A549 (cell line): Measurements from ENCODE around the gene NUP58. TPM values are rescaled to one million over a fixed set of nuclear protein-coding genes. Genes with fewer than 3 reads are reported as not detected.

ENCODE experiments used
- ATAC-seq, 2 experiments: fragments of 200-7000 bp in 1 of 2; fragments of >200 bp in 1 of 2; cut with Nextera tagmentation in 1 of 2; cut with Tn5 transposase in 1 of 2; 3 replicates each; pipeline versions ENCODE4 v1.8.0 to v1.9.1; 2018 to 2020; ENCODE audit warnings: mild to moderate bottlenecking in 1 of 2, moderate library complexity in 1 of 2
- CTCF ChIA-PET: fragments of 300-600 bp; sonication (Branson Sonifier 250); formaldehyde crosslinking; extraction: SDS; loops from one replicate; lab custom pipeline; 2021; ENCODE audit warnings: antibody characterized with exemption, inconsistent platforms; lab: Yijun Ruan, JAX
- POLR2A ChIA-PET: fragments of 350-600 bp; formaldehyde crosslinking; extraction: SDS; loops from one replicate; lab custom pipeline; 2021; ENCODE audit warnings: antibody characterized with exemption, inconsistent platforms; lab: Yijun Ruan, JAX
- DNase-seq, 2 experiments: peaks; one replicate each; pipeline versions ENCODE4 v3.0.0 to v3.0.0-alpha.2; 2011 to 2016; ENCODE audit warnings: low read depth in 1 of 2, low spot score in 1 of 2
- FAIRE-seq: peaks from 2 replicates; lab custom pipeline; 2011; peaks lifted over from hg19 to GRCh38; lab: Jason Lieb, UNC
- H3K27ac ChIP-seq, 2 experiments: fragments of >200 bp; sonication (Bioruptor Twin); formaldehyde crosslinking; 3 replicates each; pipeline ENCODE4 v1.5.1; 2016 to 2017
- H3K4me1 ChIP-seq: fragments of >200 bp; sonication (Bioruptor Twin); formaldehyde crosslinking; 3 replicates; pipeline ENCODE4 v1.6.1; 2016
- H3K4me2 ChIP-seq: fragments of >200 bp; sonication (Bioruptor Twin); formaldehyde crosslinking; 3 replicates; pipeline ENCODE4 v1.6.1; 2016
- H3K4me3 ChIP-seq: fragments of >200 bp; sonication (Bioruptor Twin); formaldehyde crosslinking; 3 replicates; pipeline ENCODE4 v1.5.1; 2016
- H3K9me3 ChIP-seq: fragments of >200 bp; sonication (Bioruptor Twin); formaldehyde crosslinking; 3 replicates; pipeline ENCODE4 v1.6.1; 2016
- BCL3 ChIP-seq: fragments of >200 bp; sonication (Bioruptor Twin); formaldehyde crosslinking; IDR thresholded peaks from 3 replicates; pipeline ENCODE4 v1.6.1; 2016
- CHD4 ChIP-seq: fragments of 200-600 bp; sonication (generic); IDR thresholded peaks from 2 replicates; pipeline ENCODE4 v1.6.1; 2016; ENCODE audit warnings: antibody characterized with exemption, mild to moderate bottlenecking, borderline replicate concordance
- EHF ChIP-seq: fragments of 250-450 bp; sonication (Bioruptor Pico); IDR thresholded peaks from 2 replicates; pipeline ENCODE4 v1.5.0; 2020; ENCODE audit warnings: mild to moderate bottlenecking
- HMGXB4 ChIP-seq: fragments of 250-450 bp; sonication (Bioruptor Pico); IDR thresholded peaks from 2 replicates; pipeline ENCODE4 v1.5.0; 2021; ENCODE audit warnings: mild to moderate bottlenecking, moderate library complexity, borderline replicate concordance
- JUN ChIP-seq, 2 experiments: fragments of >200 bp; sonication (Bioruptor Twin); formaldehyde crosslinking; IDR thresholded peaks; 2 replicates in 1 of 2; 3 replicates in 1 of 2; pipeline ENCODE4 v1.6.1; 2016 to 2017
- PHF8 ChIP-seq: fragments of 200-600 bp; sonication (generic); IDR thresholded peaks from 2 replicates; pipeline ENCODE4 v1.6.1; 2016; ENCODE audit warnings: low read depth, mild to moderate bottlenecking, antibody characterized with exemption, moderate library complexity, borderline replicate concordance
- POLR2A ChIP-seq: IDR thresholded peaks from 2 replicates; pipeline ENCODE4 v1.6.1; 2012; ENCODE audit warnings: mild to moderate bottlenecking, low read length
- RAD21 ChIP-seq, 2 experiments: fragments of >200 bp in 1 of 2; sonication (Bioruptor Twin) in 1 of 2; formaldehyde crosslinking in 1 of 2; IDR thresholded peaks in 1 of 2; conservative IDR thresholded peaks in 1 of 2; 2 replicates in 1 of 2; 3 replicates in 1 of 2; pipeline ENCODE4 v1.6.1; 2012 to 2018; ENCODE audit warnings: inconsistent platforms in 1 of 2
- RNF2 ChIP-seq: fragments of 200-600 bp; sonication (generic); IDR thresholded peaks from 2 replicates; pipeline ENCODE4 v1.6.1; 2016; ENCODE audit warnings: low read depth, mild to moderate bottlenecking, antibody characterized with exemption, moderate library complexity, borderline replicate concordance
- SMC3 ChIP-seq: fragments of >200 bp; sonication (Bioruptor Twin); formaldehyde crosslinking; IDR thresholded peaks from 3 replicates; pipeline ENCODE4 v1.6.1; 2018; ENCODE audit warnings: inconsistent platforms
- WGBS: methylation state at CpG from one replicate; pipeline ENCODE4 v1.1.6; 2017; ENCODE audit errors: missing lambda C conversion rate; 5-methylcytosine and 5-hydroxymethylcytosine counted together
- polyA plus RNA-seq, 4 experiments: library from polyadenylated mRNA; depleted of rRNA in 3 of 4; stranded (reverse); fragments of >200 nt; fragmentation: RNase III in 1 of 4; extraction: RNeasy Plus Mini Kit Qiagen cat#74134 plus additional on column Dnase treatment in 1 of 4; gene quantifications; 2 replicates in 3 of 4; 3 replicates in 1 of 4; pipeline ENCODE4 v1.2.3, GENCODE V29; 2011 to 2017
- TF ChIP-seq, protein P1 (sequence below): IDR thresholded peaks from 2 replicates; pipeline ENCODE4 v1.6.1; 2012
- TF ChIP-seq, protein P2 (sequence below): fragments of >200 bp; sonication (Bioruptor Twin); formaldehyde crosslinking; IDR thresholded peaks from 3 replicates; pipeline ENCODE4 v1.5.1; 2016
- TF ChIP-seq, protein P3 (sequence below): IDR thresholded peaks from 2 replicates; pipeline ENCODE4 v1.6.1; 2012

Gene NUP58
- polyA plus RNA-seq, 2 of the 4 experiments (the other 2 are of a cell fraction): 19.6 to 55.6 TPM

- no peak for TF ChIP-seq HMGXB4 (CRISPR knock-in tag)
- TF ChIP-seq, all 56 proteins: peak for 0
Measured at GRCh38 chr13:25286308-25286968, 15.0 kb upstream of the NUP58 start (continued).

DNA sequence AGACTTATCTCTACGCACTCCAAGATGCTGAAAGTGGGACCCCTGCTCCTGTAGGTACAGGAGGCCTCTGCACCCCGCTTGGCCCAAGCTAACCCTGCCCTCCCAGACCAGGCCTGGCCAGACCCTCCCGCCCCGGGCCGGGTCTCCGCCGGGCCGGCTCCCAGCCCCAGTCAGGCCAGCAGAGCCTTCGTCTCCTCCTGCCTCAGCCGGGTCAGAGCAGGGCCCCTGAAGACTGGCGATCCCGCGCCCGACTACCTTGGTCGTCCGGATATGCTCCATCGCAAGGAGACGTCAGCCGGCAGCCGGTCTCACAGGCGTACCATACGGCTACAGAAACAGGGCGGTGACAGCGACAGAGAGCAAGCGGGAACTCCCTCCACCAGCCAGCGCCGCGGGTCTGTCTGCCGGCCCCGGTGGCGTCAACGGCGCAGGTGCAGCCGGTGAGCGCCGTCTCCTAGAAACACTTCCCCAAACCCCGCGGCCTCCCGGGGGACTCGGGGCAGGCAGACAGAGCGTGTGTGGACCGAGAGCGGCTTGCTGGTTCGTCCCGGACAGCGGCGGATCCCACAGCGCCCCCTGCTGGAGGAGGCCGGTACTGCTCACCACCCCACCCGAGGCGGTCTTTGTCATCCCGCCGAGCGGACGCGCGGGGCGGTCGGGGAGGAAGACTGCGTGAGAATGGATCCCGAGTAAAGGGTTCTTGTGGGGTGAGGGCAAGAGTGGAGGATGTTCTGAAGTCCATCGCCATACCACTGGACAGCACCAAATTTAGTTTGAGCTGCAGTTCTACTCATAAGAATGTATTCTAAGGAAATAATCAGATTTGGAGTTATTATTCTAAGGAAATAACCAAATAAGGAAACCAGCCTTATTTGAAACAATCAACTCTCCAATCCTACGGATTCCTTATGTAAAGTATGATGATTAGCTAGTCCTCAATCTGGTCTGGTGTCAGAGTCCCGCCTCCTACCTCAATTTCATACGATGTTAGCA lies 14.2 kb upstream of the NUP58 start, which contains the start of gene MTMR6:
MTMR6 (minus strand) TSS at position 520 of the 993 bp plus-strand sequence; CDS start at position 279, 241 bp downstream.
- Histone ChIP-seq H3K27ac (peak within 1 kb of the TSS; percentile 83 to 87), H3K4me2 (peak within 1 kb of the TSS; percentile 98), H3K4me3 (peak within 1 kb of the TSS; percentile 98), H3K9me3 (no peaks in the 10 kb centered on the region), H3K4me1 (peaks cover 10% of the 10 kb centered on the region; the same call in 1 of the 3 replicates)
- POLR2A ChIA-PET: no interaction called here
- DNase-seq (peak; percentile 68 to 78), FAIRE-seq (no peak), ATAC-seq (peak; percentile 94 to 96)
- CTCF ChIA-PET: interaction anchor here (0.6 to 2.0 kb wide), 10 partner anchors 8 to 88 kb away, joined by 3 to 8 read pairs (median 4); no protein-coding TSS in a partner anchor
- under 1% methylated on average over 15 of the region's 65 CpGs for WGBS
- 0 out of 2 replicates have a peak, but pooled peaks have one; percentile 30 for TF ChIP-seq RNF2
- TF ChIP-seq HMGXB4 (CRISPR knock-in tag): peak; percentile 69; the same call in 1 of the 2 replicates
- TF ChIP-seq RAD21 (conservative IDR thresholded peaks at IDR 0.05 in 1 of 2, IDR thresholded peaks at IDR 0.05 in 1 of 2): peak in 1 of 2 experiments; percentile 32; a peak in 3 of 5 replicates
- peak; percentile 26; the same call in 2 of the 3 replicates for TF ChIP-seq SMC3
- TF ChIP-seq POLR2A: peak; percentile 40; the same call in 1 of the 2 replicates
- no peak for TF ChIP-seq CHD4
- 0 out of 3 replicates have a peak, but pooled peaks have one; percentile 46 for TF ChIP-seq BCL3
- TF ChIP-seq, protein P1, sequence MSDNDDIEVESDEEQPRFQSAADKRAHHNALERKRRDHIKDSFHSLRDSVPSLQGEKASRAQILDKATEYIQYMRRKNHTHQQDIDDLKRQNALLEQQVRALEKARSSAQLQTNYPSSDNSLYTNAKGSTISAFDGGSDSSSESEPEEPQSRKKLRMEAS: peak; percentile 62
- peak; percentile 67 for TF ChIP-seq PHF8
- TF ChIP-seq, protein P2, sequence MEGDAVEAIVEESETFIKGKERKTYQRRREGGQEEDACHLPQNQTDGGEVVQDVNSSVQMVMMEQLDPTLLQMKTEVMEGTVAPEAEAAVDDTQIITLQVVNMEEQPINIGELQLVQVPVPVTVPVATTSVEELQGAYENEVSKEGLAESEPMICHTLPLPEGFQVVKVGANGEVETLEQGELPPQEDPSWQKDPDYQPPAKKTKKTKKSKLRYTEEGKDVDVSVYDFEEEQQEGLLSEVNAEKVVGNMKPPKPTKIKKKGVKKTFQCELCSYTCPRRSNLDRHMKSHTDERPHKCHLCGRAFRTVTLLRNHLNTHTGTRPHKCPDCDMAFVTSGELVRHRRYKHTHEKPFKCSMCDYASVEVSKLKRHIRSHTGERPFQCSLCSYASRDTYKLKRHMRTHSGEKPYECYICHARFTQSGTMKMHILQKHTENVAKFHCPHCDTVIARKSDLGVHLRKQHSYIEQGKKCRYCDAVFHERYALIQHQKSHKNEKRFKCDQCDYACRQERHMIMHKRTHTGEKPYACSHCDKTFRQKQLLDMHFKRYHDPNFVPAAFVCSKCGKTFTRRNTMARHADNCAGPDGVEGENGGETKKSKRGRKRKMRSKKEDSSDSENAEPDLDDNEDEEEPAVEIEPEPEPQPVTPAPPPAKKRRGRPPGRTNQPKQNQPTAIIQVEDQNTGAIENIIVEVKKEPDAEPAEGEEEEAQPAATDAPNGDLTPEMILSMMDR: peak; percentile 70
- TF ChIP-seq EHF (CRISPR knock-in tag): no peak
- peak in 1 of 2 experiments; percentile 60; a peak in 1 of 5 replicates for TF ChIP-seq JUN (IDR thresholded peaks at IDR 0.05)
- TF ChIP-seq, protein P3, sequence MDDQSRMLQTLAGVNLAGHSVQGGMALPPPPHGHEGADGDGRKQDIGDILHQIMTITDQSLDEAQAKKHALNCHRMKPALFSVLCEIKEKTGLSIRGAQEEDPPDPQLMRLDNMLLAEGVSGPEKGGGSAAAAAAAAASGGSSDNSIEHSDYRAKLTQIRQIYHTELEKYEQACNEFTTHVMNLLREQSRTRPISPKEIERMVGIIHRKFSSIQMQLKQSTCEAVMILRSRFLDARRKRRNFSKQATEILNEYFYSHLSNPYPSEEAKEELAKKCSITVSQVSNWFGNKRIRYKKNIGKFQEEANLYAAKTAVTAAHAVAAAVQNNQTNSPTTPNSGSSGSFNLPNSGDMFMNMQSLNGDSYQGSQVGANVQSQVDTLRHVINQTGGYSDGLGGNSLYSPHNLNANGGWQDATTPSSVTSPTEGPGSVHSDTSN: no peak
- TF ChIP-seq, all 56 proteins: peak for 10
